ENCODE data around the gene CYFIP2. TPM values are rescaled to one million over a fixed set of nuclear protein-coding genes. Genes with fewer than 3 reads are reported as not detected.

CYFIP2 gene
- polyA plus RNA-seq, 1 donor from 2014 or later = 59.7 TPM

DNA sequence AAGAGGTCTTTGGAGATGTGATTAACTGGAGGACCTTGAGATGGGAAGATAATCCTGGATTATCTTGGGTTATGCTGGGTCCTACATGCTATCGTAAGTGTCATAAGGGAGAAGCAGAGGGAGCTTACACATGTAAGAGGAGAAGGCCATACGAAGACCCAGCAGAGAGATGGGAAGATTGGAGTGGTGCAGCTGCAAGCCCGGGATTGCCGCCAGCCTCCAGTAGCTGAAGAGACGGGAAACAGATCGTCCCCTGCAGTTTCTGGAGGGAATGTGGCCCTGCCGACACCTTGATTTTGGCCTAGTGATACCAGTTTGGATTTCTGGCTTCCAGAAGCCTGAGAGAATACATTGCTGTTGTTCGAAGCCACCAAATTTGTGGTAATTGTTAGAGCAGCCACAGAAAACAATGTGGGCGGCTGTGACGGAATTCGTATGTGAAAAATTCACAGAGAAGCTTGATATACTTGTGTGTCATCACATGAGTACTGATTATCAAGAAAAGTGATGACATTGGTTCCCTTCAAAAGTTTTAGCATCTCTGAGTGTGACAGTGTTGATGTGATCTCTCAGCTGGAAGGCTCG, 86.9 kb downstream of the CYFIP2 start:
- H3K4me2 ChIP-seq (ENCODE audit: low read length) = no peak overlapping the region
- TF ChIP-seq SMC3 (conservative IDR thresholded peaks at IDR 0.05; ENCODE audit: poor library complexity) (no peak), RAD21 (conservative IDR thresholded peaks at IDR 0.05) (no peak)
- H3K9me3 ChIP-seq (ENCODE audit: low read length) = no peaks in the 10 kb centered on the region
- H3K79me2 ChIP-seq (replicated peaks; ENCODE audit: insufficient read depth, low read length) = no peaks in the 10 kb centered on the region
- no peak overlapping the region for H3K9ac ChIP-seq (ENCODE audit: low read length)
- no peaks in the 10 kb centered on the region for H3F3A ChIP-seq (ENCODE audit: insufficient read depth, low read length, poor library complexity, severe bottlenecking)
- no peaks in the 10 kb centered on the region for H3K9me2 ChIP-seq (ENCODE audit: insufficient read depth, low read length)
- H3K4me3 ChIP-seq (ENCODE audit: low read length) = no peak overlapping the region
- peaks cover 14% of the 10 kb centered on the region for H3K36me3 ChIP-seq (ENCODE audit: insufficient read depth, low read length)
- no peaks in the 10 kb centered on the region for H3K27me3 ChIP-seq (ENCODE audit: insufficient read depth, low read depth, low read length)
- no peaks in the 10 kb centered on the region for H4K20me1 ChIP-seq (ENCODE audit: insufficient read depth)
- H2AFZ ChIP-seq (ENCODE audit: low read depth, low read length) = no peak overlapping the region
- H3K27ac ChIP-seq (ENCODE audit: low read length) = no peak overlapping the region

DNA sequence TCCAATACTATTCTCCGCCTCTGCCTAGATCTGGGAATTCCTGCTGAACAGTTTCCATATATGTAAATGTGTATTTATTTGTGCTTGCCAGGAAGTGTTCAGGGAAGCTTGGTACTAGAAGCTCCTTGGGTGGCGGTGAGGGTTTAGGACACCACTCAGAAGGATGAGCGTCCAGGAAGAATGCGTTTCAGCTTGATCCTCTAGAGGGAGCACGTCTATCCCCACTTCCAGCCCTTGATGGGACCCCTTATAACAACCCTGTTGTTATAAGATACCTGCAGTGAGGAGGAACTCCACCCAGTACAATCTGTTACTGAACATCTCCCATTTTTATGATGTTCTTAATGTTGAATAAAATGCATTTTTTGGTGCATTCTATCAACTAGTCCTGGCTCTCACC, 88.9 kb downstream of the CYFIP2 start:
- Histone ChIP-seq H3K9me2 (ENCODE audit: insufficient read depth, low read length) (no peaks in the 10 kb centered on the region), H3F3A (ENCODE audit: insufficient read depth, low read length, poor library complexity, severe bottlenecking) (no peaks in the 10 kb centered on the region), H3K9ac (ENCODE audit: low read length) (no peak overlapping the region), H3K4me3 (ENCODE audit: low read length) (no peak overlapping the region), H3K9me3 (ENCODE audit: low read length) (no peaks in the 10 kb centered on the region), H3K79me2 (replicated peaks; ENCODE audit: insufficient read depth, low read length) (no peaks in the 10 kb centered on the region), H2AFZ (ENCODE audit: low read depth, low read length) (no peak overlapping the region), H3K4me2 (ENCODE audit: low read length) (no peak overlapping the region), H3K27me3 (ENCODE audit: insufficient read depth, low read depth, low read length) (no peaks in the 10 kb centered on the region), H4K20me1 (ENCODE audit: insufficient read depth) (no peaks in the 10 kb centered on the region), H3K27ac (ENCODE audit: low read length) (no peak overlapping the region), H3K36me3 (ENCODE audit: insufficient read depth, low read length) (peaks cover 28% of the 10 kb centered on the region)
- TF ChIP-seq EP300 (conservative IDR thresholded peaks at IDR 0.05; ENCODE audit: poor library complexity, severe bottlenecking) (no peak), TAF1 (IDR thresholded peaks at IDR 0.05; ENCODE audit: low read depth) (no peak), SMC3 (conservative IDR thresholded peaks at IDR 0.05; ENCODE audit: poor library complexity) (no peak), RAD21 (conservative IDR thresholded peaks at IDR 0.05) (no peak), EZH2 (IDR thresholded peaks at IDR 0.05; ENCODE audit: borderline replicate concordance, insufficient read depth, low read length, poor library complexity, severe bottlenecking) (no peak), MXI1 (conservative IDR thresholded peaks at IDR 0.05; ENCODE audit: poor library complexity, severe bottlenecking) (no peak), POLR2AphosphoS5 (IDR thresholded peaks at IDR 0.05) (no peak)
- TF ChIP-seq, protein P1, sequence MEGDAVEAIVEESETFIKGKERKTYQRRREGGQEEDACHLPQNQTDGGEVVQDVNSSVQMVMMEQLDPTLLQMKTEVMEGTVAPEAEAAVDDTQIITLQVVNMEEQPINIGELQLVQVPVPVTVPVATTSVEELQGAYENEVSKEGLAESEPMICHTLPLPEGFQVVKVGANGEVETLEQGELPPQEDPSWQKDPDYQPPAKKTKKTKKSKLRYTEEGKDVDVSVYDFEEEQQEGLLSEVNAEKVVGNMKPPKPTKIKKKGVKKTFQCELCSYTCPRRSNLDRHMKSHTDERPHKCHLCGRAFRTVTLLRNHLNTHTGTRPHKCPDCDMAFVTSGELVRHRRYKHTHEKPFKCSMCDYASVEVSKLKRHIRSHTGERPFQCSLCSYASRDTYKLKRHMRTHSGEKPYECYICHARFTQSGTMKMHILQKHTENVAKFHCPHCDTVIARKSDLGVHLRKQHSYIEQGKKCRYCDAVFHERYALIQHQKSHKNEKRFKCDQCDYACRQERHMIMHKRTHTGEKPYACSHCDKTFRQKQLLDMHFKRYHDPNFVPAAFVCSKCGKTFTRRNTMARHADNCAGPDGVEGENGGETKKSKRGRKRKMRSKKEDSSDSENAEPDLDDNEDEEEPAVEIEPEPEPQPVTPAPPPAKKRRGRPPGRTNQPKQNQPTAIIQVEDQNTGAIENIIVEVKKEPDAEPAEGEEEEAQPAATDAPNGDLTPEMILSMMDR (IDR thresholded peaks at IDR 0.05; ENCODE audit: poor library complexity, severe bottlenecking) = peak; percentile 14
- TF ChIP-seq, protein P2, sequence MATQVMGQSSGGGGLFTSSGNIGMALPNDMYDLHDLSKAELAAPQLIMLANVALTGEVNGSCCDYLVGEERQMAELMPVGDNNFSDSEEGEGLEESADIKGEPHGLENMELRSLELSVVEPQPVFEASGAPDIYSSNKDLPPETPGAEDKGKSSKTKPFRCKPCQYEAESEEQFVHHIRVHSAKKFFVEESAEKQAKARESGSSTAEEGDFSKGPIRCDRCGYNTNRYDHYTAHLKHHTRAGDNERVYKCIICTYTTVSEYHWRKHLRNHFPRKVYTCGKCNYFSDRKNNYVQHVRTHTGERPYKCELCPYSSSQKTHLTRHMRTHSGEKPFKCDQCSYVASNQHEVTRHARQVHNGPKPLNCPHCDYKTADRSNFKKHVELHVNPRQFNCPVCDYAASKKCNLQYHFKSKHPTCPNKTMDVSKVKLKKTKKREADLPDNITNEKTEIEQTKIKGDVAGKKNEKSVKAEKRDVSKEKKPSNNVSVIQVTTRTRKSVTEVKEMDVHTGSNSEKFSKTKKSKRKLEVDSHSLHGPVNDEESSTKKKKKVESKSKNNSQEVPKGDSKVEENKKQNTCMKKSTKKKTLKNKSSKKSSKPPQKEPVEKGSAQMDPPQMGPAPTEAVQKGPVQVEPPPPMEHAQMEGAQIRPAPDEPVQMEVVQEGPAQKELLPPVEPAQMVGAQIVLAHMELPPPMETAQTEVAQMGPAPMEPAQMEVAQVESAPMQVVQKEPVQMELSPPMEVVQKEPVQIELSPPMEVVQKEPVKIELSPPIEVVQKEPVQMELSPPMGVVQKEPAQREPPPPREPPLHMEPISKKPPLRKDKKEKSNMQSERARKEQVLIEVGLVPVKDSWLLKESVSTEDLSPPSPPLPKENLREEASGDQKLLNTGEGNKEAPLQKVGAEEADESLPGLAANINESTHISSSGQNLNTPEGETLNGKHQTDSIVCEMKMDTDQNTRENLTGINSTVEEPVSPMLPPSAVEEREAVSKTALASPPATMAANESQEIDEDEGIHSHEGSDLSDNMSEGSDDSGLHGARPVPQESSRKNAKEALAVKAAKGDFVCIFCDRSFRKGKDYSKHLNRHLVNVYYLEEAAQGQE (IDR thresholded peaks at IDR 0.05; ENCODE audit: borderline replicate concordance) = no peak
